Left hindlimb (tissue), 1 donor: ENCODE results near the gene PDIA2.
A peak's percentile ranks its signal among the peaks of the same experiment; 100 is the strongest.
"Not testable (repeated sequence)": the region's sequence is repeated elsewhere in the genome, so short reads cannot be mapped to it uniquely, and the experiment has no call there.

Experiments used
- DNase-seq: peaks from one replicate; pipeline ENCODE4 v3.0.0-alpha.2; 2018

Gene PDIA2, protein sequence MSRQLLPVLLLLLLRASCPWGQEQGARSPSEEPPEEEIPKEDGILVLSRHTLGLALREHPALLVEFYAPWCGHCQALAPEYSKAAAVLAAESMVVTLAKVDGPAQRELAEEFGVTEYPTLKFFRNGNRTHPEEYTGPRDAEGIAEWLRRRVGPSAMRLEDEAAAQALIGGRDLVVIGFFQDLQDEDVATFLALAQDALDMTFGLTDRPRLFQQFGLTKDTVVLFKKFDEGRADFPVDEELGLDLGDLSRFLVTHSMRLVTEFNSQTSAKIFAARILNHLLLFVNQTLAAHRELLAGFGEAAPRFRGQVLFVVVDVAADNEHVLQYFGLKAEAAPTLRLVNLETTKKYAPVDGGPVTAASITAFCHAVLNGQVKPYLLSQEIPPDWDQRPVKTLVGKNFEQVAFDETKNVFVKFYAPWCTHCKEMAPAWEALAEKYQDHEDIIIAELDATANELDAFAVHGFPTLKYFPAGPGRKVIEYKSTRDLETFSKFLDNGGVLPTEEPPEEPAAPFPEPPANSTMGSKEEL

GRCh38 chr16:283033-283805 lies at the start of gene PDIA2:
Gene PDIA2, plus strand, starts transcription at chr16:283164. Its CDS starts 6 bp downstream, at chr16:283170.
- DNase-seq: no peak

DNA sequence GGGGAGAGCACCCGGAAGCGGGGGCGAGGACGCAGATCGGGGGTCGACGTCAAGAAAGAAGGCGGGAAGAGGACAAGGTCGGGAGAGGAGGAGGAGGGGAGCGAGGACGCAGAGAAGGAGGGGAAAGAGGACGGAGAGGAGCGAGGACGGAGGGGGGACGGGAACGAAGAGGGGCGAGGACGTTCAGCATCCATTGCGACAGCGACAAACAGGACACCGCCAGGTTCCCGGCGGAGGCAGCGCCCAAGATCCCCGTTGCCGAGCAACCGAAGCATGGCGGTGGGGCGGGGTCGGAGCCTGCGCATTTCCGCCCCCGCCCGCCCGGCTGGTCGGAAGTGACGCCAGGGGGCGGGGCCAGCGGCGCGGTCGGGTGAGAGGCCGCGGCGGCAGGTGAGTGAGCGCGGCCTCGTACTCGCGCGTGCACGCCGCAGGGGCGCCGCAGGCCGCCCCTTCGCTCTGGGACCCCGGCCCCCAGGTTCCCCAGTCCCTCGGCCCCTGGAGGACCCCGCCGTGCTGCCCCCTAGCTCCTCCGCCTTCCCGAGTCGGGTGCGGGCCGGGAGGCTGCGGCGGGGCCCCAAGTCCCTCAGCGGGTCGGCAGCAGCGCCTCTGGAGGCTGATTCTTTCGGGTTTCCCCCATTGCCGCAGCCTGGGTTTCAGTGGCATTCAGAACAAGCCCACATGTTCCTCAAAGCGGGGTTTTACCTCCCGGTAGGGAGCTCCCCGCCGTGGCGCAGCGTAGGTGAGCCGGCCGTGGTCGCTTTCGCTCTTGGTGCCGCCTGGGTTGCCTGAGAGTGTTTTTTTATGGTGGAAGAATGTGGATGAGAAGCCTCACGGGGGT lies 48.3 kb upstream of the PDIA2 start, which contains the start of gene FAM234A:
Gene FAM234A (plus strand): TSS at position 354 of the 838 bp plus-strand sequence. CDS start 19,593 bp downstream, outside the sequence.
- DNase-seq: peak; percentile 93

DNA sequence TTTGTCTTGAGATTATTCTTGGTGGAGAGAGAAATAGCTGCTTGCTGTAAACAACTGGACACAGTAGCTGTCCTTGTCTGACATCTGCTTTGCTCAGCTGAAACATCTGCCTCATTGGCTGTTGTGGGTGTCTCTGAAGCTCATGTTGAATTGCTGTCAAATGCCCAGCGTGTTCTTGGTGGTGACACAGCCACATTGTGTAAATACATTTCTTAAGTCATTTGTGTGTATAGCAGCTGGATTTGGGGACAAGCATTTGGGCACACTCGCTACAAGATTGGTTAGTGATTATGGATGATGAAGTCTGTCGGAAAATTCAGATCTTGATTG lies 43.1 kb upstream of the PDIA2 start:
- DNase-seq: no peak

GRCh38 chr16:240559-240958 lies 42.4 kb upstream of the PDIA2 start:
- no peak for DNase-seq

DNA sequence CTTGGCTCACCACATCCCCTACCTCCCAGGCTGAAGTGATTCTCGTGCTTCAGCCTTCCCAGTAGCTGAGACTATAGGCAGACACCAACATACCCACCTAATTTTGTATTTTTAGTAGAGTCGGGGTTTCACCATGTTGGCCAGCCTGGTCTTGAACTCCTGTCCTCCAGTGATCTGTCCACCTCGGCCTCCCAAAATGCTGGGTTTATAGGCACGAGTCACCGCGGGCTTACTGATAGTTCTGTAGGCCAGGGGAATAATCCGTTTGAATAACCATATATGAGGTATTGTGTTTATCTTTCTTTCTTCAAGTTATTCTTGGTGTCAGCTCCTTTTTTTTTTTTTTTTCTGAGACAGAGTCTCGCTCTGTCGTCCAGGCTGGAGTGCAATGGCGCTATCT lies 40.7 kb upstream of the PDIA2 start:
- DNase-seq: no peak

GRCh38 chr16:243348-243747 lies 39.6 kb upstream of the PDIA2 start:
- no peak for DNase-seq

- DNase-seq: no peak
Measured at GRCh38 chr16:245105-245504, 37.9 kb upstream of the PDIA2 start.

DNA sequence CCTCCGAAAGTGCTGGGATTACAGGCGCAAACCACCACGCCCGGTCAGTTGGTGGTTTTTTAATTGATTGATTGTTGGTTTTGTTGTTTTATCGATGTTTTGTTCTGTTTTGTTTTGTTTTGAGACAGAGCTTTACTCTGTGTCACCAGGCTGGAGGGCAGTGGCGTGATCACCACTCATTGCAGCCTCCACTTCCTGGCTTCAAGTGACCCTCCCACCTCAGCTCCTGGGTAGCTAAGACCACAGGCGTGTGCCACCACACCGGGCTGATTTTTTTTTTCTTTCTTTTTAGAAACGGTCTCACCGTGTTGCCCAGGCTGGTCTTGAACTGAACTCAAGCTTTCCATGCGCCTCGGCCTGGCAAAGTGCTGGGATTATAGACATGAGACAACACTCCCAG lies 35.9 kb upstream of the PDIA2 start:
- no peak for DNase-seq

GRCh38 chr16:249431-249830 lies 33.5 kb upstream of the PDIA2 start:
- no peak for DNase-seq

GRCh38 chr16:252366-253337 lies 30.3 kb upstream of the PDIA2 start:
- DNase-seq: no peak

GRCh38 chr16:253833-254232 lies 29.1 kb upstream of the PDIA2 start:
- DNase-seq: no peak

DNA sequence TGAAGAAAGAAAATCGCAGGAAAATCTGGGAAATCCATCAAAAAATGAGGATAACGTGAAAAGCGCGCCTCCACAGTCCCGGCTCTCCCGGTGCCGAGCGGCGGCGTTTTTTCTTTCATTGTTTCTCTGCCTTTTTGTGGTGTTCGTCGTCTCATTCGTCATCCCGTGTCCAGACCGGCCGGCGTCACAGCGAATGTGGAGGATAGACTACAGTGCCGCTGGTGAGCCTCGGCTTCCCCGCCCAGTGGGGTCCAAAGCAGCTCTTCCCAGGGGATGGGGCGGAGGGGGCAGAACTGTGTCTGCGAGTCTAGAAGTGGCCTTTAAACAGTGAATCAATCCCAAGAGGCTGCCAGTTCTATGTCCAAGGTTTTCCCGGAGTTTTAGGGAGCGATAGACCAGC lies 28.5 kb upstream of the PDIA2 start:
- DNase-seq: no peak

DNA sequence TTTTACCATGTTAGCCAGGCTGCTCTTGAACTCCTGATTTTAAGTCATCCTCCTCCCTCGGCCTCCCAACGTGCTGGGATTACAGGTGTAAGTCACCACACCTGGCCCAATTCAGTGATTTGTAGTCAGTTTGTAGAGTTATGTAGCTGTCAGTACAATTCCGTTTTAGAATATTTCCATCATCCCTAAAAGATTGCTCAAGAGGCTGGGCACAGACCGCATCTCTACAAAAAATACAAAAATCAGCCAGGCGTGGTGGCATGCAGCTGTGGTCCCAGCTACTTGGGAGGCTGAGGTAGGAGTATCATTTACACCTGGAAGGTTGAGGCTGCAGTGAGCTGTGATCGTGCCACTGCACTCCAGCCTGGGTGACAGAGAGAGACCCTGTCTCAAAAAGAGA lies 27.8 kb upstream of the PDIA2 start:
- no peak for DNase-seq

DNA sequence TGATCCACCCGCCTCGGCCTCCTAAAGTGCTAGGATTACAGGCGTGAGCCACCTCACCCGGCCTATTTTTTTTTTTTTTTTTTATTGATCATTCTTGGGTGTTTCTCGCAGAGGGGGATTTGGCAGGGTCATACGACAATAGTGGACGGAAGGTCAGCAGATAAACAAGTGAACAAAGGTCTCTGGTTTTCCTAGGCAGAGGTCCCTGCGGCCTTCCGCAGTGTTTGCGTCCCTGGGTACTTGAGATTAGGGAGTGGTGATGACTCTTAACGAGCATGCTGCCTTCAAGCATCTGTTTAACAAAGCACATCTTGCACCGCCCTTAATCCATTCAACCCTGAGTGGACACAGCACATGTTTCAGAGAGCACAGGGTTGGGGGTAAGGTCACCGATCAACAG lies 24.9 kb upstream of the PDIA2 start:
- DNase-seq: not testable (repeated sequence)

DNA sequence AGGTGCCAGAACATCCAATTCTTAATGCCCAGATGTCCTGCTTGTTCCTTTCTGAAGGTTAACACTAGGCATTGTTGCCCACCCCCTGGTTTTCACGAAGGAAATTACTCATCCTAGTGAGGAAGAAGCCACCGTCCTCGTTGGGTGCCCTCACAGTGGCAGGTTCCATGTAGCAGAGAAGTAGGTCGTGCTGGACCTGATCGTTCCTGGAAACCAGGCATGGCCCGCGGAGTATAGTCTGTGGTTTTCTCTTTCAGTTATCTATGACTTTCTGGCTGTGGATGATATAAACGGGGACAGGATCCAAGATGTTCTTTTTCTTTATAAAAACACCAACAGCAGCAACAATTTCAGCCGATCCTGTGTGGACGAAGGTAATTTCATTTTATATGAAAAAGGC lies 23.7 kb upstream of the PDIA2 start:
- DNase-seq: no peak

DNA sequence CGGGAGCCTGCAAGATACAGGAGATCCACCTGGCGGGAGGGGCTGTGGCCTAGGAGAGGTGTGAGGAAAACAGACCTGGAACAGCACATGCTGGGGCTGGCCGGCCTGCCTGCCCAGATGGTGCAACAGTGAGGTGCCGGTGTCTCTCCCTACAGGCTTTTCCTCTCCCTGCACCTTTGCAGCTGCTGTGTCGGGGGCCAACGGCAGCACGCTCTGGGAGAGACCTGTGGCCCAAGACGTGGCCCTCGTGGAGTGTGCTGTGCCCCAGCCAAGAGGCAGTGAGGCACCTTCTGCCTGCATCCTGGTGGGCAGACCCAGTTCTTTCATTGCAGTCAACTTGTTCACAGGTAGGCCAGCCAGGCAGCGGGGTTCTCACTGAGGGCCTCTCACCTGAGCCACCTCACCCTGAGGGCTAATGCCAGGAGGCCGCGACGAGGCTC lies 23.1 kb upstream of the PDIA2 start:
- no peak for DNase-seq

DNA sequence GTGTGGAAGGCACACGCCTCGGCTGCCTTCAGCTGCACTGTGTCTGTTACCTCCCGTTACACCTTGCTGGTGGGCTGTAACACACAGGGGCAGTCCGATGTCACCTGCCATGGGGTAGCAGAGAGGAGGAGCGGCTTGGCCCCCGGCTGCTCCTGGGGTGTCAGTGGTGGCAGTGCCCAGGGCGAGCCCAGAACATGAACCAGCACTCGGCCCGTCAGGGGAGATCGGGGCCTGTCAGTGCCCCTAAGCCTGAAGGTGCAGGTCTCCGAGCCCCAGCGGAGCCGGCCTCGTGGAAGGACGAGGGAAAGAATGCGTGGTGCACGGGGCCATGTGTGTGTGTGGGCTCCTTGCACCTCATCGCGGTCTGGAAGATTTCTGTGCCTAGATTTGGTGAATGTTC lies 22.6 kb upstream of the PDIA2 start:
- DNase-seq: no peak

DNA sequence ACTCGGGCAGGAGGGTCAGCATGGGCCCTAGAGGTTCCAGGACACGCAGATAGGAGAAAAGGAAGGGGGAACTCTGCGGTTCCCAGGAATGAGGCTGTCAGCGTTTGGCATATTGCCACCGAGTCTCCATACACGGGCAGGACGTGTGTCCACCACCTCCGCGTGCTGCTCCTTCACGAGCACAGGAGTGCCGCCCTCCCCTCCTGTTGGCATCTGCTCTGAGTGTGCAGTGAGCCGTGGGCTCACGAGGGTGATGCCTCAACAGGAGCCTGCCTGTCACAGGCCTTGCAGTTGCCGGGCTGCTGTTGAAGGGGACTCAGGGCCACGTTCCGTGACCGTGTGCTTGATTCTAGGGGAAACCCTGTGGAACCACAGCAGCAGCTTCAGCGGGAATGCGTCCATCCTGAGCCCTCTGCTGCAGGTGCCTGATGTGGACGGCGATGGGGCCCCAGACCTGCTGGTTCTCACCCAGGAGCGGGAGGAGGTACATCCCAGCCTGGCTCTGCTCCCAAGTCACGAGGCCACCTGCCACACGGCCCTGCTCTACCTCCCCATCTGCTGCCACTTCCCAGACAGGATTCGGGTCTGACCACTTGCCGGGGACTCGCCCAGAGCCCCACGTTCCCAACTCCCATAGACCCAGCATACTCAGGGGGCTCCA lies 21.8 kb upstream of the PDIA2 start:
- no peak for DNase-seq

GRCh38 chr16:262121-262745 lies 20.7 kb upstream of the PDIA2 start:
- DNase-seq: no peak

DNA sequence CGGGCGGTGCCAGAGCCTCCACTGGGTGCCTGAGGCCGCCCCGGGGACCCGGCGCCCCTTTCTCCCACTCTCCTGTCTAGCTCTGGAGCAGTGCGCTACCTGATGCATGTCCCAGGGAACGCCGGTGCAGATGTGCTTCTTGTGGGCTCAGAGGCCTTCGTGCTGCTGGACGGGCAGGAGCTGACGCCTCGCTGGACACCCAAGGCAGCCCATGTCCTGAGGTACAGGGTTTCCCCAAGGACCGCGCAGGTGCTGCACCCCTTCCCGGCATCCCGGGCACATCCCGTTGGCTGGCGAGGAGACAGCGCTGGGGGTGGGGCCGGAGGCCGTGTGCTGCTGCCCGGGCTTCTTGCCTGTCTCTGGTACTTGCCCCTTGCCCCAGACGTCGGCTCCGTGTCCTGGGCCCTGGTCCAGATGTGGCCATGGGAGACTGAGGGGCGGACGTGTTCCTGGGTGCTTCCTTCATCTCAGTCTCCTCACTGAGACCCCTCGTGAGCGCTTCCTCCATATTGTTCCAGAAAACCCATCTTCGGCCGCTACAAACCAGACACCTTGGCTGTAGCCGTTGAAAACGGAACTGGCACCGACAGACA lies 19.7 kb upstream of the PDIA2 start:
- no peak for DNase-seq
